DND-41 (cell line): ENCODE data around the gene SLC17A7.

ENCODE experiments used
- ATAC-seq: fragments of 200-7000 bp; cut with Tn5 transposase; 3 replicates; pipeline ENCODE4 v1.9.1; 2021; ENCODE audit warnings: low read depth; ENCODE audit not compliant: insufficient read depth
- DNase-seq: peaks from one replicate; pipeline ENCODE4 v3.0.0-alpha.2; 2020
- H2AFZ ChIP-seq: 2 replicates; pipeline ENCODE4 v1.6.0; 2012; ENCODE audit warnings: low read depth, low read length
- H3K27ac ChIP-seq: 2 replicates; pipeline ENCODE4 v1.5.1; 2012; ENCODE audit warnings: low read length, inconsistent platforms
- H3K27me3 ChIP-seq: fragments of 200-600 bp; sonication (generic); 2 replicates; pipeline ENCODE4 v1.6.0; 2012; ENCODE audit warnings: low read length, mild to moderate bottlenecking, inconsistent platforms; ENCODE audit not compliant: insufficient read depth, poor library complexity
- H3K36me3 ChIP-seq: 2 replicates; pipeline ENCODE4 v1.5.1; 2012; ENCODE audit warnings: low read length, inconsistent platforms; ENCODE audit not compliant: insufficient read depth
- H3K4me1 ChIP-seq: 2 replicates; pipeline ENCODE4 v1.5.1; 2012; ENCODE audit warnings: mild to moderate bottlenecking, low read length; ENCODE audit not compliant: insufficient read depth
- H3K4me2 ChIP-seq: 2 replicates; pipeline ENCODE4 v1.6.0; 2012; ENCODE audit warnings: mild to moderate bottlenecking, moderate library complexity, low read length, inconsistent platforms; ENCODE audit not compliant: insufficient read depth
- H3K4me3 ChIP-seq, 2 experiments: fragments of 200-600 bp in 1 of 2; shearing (Covaris generic) in 1 of 2; 2 replicates each; pipeline ENCODE4 v1.5.1; 2012 to 2016; ENCODE audit warnings: inconsistent platforms in 2 of 2, low read length in 2 of 2, mild to moderate bottlenecking in 2 of 2, low read depth in 1 of 2, moderate library complexity in 1 of 2
- H3K79me2 ChIP-seq: 2 replicates; pipeline ENCODE4 v1.6.0; 2012; ENCODE audit warnings: low read length, inconsistent platforms; ENCODE audit not compliant: insufficient read depth
- H3K9ac ChIP-seq: 2 replicates; pipeline ENCODE4 v1.6.0; 2012; ENCODE audit warnings: low read depth, mild to moderate bottlenecking, inconsistent platforms, low read length, moderate library complexity
- H3K9me3 ChIP-seq: 2 replicates; pipeline ENCODE4 v1.5.1; 2012; ENCODE audit warnings: low read length, moderate library complexity, mild to moderate bottlenecking, inconsistent platforms; ENCODE audit not compliant: insufficient read depth, severe bottlenecking
- H4K20me1 ChIP-seq: 2 replicates; pipeline ENCODE4 v1.6.0; 2012; ENCODE audit warnings: low read length; ENCODE audit not compliant: insufficient read depth
- CTCF ChIP-seq: IDR thresholded peaks from 2 replicates; pipeline ENCODE4 v1.5.1; 2012; ENCODE audit warnings: borderline replicate concordance, low read length, moderate library complexity, mild to moderate bottlenecking; ENCODE audit not compliant: poor library complexity, severe bottlenecking; ENCODE audit errors: extremely low read depth
- EZH2 ChIP-seq: IDR thresholded peaks from 3 replicates; pipeline ENCODE4 v1.6.1; 2012; ENCODE audit warnings: borderline replicate concordance, low read depth, mild to moderate bottlenecking, moderate library complexity, low read length, inconsistent platforms; ENCODE audit not compliant: severe bottlenecking

Gene SLC17A7

GRCh38 chr19:49441210-49441959 is at the start of gene SLC17A7:
SLC17A7 (minus strand) TSS chr19:49441527; CDS start chr19:49441379, 148 bp downstream.
- TF ChIP-seq EZH2 (no peak), CTCF (no peak)
- peaks cover 25% of the 10 kb centered on the region for H3K27me3 ChIP-seq
- no peak within 1 kb of the TSS for H3K27ac ChIP-seq
- H2AFZ ChIP-seq = no peak within 1 kb of the TSS
- ATAC-seq (no peak), DNase-seq (peak; percentile 30)
- no peak within 1 kb of the TSS for H3K4me3 ChIP-seq
- H3K36me3 ChIP-seq = no peaks in the 10 kb centered on the region
- H3K79me2 ChIP-seq = no peaks in the 10 kb centered on the region
- H3K9me3 ChIP-seq = no peaks in the 10 kb centered on the region
- H3K4me2 ChIP-seq = no peak within 1 kb of the TSS
- H3K9ac ChIP-seq = no peak within 1 kb of the TSS
- H3K4me1 ChIP-seq = peaks cover 16% of the 10 kb centered on the region
- peaks cover 4% of the 10 kb centered on the region; the same call in 1 of the 2 replicates for H4K20me1 ChIP-seq

- Histone ChIP-seq H3K4me2 (peak overlapping the region; percentile 75; the same call in 1 of the 2 replicates), H3K36me3 (peaks cover 56% of the 10 kb centered on the region), H3K9ac (peak overlapping the region; percentile 87; the same call in 1 of the 2 replicates), H3K4me3 (peak overlapping the region in 1 of 2 experiments; percentile 67; a peak in 2 of 4 replicates), H3K79me2 (peaks cover 53% of the 10 kb centered on the region), H3K4me1 (peaks cover 45% of the 10 kb centered on the region), H3K27me3 (no peaks in the 10 kb centered on the region), H4K20me1 (peaks cover 41% of the 10 kb centered on the region), H2AFZ (no peak overlapping the region), H3K9me3 (no peaks in the 10 kb centered on the region), H3K27ac (peak overlapping the region; percentile 96)
- TF ChIP-seq EZH2 = no peak
- no peak for TF ChIP-seq CTCF
- DNase-seq (no peak), ATAC-seq (no peak)
These were observed 49.1 kb upstream of the SLC17A7 start for GRCh38 chr19:49490287-49491029.

GRCh38 chr19:49489601-49490167 is 48.4 kb upstream of the SLC17A7 start:
- ATAC-seq (no peak), DNase-seq (no peak)
- Histone ChIP-seq H3K27ac (peak overlapping the region; percentile 96), H3K4me1 (peaks cover 38% of the 10 kb centered on the region), H3K4me2 (peak overlapping the region; percentile 75), H2AFZ (no peak overlapping the region), H3K4me3 (peak overlapping the region; percentile 67 to 88; a peak in 3 of 4 replicates), H3K9ac (peak overlapping the region; percentile 87), H3K79me2 (peaks cover 48% of the 10 kb centered on the region), H3K27me3 (no peaks in the 10 kb centered on the region), H3K36me3 (peaks cover 56% of the 10 kb centered on the region), H3K9me3 (no peaks in the 10 kb centered on the region), H4K20me1 (peaks cover 41% of the 10 kb centered on the region)
- TF ChIP-seq EZH2 (no peak), CTCF (no peak)
